GM18907 (cell line): ENCODE measurements around the gene FOXB1.
A peak's percentile ranks its signal among the peaks of the same experiment; 100 is the strongest.

Experiments
- ATAC-seq: cut with Tn5 transposase; IDR thresholded peaks from one replicate; pipeline ENCODE4 v1.9.1; 2021; ENCODE audit warnings: mild to moderate bottlenecking, moderate library complexity; ENCODE audit not compliant: unreplicated experiment

FOXB1 gene

DNA sequence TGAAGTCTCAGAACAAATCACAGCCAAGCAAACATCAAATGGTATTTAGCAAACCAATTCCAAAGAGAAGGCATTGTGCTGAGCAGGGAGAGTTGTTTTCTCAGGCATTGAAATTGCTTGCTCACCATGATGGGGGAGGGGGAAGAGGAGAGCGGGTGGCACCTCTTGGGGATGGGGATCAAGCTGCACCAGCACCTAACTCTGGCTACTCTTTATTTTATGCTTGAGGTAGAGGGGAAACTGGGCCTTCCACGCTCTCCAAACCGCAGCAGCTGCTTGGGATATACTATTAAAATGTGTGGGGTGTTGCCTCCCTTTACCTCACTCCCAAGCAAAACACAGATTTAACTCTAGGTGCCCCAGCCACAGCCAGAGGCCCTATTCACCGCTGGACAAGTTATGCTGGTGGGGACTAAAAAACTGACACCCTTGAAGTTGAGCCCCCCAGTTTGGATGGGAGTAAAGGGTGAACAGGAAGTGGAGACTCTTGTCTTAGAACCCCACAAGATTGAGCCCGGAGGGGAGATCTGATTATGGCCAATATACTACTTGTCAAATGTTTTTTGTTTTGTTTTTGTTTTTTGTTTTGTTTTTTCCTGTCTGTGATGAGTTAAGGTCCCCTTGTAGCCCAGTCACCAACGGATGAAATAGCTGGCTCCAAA lies 5.0 kb upstream of the FOXB1 start:
- no peak for ATAC-seq

DNA sequence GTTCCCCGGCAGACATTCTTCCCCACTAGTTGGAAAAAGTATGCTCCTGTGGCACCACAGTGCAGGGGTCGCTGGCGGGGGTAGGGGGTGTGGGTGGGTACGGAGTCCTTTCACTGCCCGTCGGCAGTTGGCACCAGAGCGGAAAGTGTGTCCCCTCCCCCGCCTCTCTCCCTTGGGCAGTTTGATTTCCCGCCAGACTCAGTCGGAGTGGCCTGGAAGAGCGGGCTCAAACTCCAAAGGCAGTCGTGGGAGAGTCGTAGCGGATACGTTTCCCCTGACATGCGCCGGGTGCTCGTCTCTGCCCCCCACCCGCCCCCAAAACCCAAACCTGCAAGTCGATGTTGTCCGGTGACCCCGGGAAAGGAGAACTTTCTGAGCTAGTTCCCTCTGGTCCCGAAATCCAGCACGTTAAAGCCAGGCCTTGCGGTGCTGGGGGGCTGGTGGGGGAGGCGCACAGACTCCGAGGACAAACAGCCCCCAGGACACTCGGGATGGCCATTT lies 4.4 kb upstream of the FOXB1 start:
- ATAC-seq = no peak

DNA sequence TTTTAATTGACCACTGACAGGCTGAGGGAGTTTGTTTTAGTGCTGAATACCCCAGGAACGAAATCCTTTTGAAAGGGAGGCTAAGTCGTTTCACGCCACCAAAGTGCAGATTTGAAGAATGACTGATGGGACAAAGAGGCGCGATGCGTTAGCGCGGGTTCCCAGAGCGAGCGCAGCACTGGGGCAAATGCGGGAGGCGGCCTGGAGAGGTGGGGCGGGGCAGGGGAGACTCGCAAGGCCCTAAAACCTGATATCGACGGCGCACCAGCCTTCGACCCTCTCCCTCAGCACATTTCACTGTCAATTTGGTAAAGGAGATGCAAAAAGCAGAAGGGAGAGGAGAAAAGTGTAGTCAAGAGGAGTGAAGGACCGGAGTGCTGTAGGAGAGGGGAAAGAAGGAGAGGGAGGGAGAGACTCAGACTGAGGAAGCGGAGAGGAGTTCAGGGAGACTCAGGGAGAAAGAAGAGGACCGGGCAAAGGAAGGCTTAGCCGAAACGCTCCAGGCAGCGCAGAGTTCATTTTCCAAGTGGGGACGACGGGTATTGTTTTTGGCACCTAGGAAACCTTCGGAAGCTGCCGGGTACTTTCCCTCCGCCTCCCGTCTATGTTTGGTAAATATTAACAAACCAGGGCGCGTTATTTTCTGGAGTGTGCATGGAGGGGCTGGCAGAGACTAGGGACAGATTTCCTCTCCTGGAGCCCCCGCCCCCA lies 3.8 kb upstream of the FOXB1 start:
- ATAC-seq = no peak

DNA sequence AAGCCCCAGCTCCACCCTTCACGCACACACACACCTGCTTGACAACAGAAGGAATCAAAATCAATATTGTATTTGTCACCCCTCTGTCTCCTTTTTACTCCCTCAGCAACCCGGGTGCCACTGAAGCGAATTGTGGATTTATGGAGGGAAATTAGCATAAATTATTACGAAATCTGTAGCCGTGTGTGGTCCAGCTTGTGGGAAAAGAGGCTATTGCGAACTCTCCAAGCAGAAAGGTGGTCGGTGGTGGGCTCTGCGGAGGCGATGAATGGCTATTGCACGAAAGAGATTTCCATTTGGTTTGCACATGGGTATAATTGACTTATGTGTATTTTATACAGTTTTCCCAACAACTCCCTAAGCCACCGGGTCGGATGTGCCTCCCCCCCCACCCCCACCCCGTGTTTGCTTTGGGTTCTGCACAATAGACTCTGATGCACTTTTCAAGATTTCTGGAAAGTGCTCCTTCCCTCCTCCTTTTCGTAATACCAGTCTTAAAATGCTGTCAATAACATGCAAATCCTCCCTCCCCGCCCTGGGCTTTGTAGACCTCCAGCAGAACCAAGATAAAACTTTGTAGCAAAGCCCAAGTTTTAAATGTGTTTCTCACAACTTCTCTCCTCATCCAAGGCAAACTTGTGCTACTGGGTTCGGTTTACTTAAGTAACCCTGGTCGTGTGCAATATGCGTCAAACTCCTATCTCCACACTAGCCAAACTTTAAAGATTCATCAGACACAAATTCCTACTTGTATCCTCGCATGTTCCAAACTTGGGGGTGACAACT lies 3.1 kb upstream of the FOXB1 start:
- no peak for ATAC-seq

DNA sequence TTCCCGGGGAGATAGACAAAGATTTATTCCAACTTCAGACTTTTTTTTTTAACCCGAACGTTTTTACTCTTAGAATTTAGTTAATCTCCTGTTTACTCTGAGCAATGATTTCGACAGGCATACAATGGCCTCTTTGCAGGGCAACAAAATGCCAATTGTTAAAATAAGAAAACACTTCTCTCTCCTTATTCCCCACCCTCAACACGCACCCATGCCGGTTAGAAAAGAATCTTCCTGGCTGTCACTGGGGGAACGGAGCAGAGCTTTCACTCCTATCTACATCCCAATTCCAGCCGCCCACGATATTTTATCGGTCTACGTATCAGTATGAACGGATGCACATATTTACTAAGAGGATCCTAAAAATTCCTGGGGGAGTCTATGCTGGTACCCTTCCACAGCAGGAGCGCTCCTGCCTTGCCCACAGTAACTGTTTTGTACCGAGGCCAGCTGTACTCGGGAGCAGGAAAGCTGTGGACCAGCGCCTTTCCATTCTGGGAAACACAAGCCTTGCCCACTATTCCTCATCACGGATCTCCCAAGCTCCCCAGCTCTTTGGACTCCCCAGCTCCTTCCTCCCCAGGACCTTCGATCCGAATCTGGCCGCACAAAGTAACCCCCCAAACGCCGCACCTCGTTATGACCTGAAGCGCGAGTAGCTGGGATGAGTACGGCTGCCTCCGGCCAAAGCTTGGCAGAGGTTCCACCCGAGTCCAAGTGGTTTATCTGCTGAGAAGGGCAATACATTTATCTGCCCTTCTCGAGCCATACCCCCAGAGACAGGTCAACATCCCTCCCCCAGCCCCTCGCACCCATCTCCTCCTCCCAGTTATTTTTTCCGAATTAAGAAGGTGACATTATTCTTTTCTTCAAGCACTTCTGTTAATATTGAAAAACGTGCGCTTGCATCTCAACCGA lies 2.2 kb upstream of the FOXB1 start:
- no peak for ATAC-seq

DNA sequence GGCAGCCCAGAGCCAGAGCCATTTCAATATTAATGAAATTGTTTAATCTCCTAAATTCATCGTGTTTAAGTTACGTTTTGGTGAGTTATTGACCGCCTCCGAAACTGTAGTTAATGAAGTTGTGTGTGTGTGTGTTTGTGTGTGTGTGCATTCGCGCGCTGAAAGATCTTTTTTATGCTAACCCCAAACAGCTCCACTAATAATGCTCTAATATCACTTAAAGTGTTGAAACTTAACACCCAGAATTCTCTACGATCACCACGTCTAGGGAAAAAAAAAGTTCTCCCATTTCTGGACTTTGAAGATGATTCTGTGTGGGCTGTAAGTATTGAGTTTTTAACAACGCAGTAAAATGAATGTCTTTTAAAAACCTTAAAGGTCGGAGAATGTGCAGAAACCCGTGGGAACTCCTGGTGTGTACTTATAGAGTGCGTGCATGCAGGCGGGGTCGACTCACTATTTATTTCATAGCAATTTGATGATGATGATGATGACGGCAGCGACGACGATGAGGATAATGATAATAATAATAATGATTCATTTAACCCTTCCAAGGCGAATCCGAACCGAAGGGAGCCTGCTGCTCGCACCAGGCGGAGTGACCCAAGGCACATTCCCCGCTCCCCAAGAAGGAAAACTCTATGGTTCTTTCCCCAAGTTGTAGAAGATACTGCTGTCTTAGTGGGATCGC lies 1.4 kb upstream of the FOXB1 start:
- ATAC-seq = no peak

DNA sequence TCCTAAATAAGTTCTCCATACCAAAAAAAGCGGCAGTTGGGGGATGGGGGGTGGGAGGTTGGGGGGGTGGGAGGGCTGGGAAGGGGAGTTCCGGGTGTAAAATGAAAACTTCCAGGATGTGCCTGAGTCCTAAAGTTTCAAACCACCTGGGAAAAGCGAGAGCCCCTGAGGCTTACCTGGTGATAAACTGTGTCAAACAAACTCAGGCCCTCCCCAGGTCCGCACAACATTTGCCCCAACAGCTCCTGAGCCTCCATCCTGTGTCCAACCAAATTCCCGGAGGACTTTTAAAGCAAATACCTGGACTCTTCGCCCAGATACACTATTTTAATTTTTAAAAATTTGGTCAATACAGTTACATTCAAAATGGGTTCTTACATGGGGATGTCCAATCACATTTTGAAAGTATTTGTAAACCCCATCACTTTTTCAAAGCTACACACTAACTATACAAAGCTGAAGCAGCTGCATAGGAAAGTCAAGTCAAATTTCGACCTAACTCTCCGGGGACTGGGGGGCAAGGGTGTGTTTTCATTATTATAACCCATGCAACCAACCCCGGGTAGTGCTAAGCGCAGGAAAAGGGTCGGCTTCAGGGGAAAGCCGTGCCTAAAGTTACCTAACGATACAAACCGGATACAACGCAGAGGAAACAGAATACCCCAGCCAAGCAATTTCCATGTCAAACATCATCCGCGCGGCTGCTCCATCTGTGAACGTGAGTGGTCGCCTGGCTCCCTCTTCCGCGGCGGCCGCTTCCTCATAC lies 685 bp upstream of the FOXB1 start:
- ATAC-seq = no peak

DNA sequence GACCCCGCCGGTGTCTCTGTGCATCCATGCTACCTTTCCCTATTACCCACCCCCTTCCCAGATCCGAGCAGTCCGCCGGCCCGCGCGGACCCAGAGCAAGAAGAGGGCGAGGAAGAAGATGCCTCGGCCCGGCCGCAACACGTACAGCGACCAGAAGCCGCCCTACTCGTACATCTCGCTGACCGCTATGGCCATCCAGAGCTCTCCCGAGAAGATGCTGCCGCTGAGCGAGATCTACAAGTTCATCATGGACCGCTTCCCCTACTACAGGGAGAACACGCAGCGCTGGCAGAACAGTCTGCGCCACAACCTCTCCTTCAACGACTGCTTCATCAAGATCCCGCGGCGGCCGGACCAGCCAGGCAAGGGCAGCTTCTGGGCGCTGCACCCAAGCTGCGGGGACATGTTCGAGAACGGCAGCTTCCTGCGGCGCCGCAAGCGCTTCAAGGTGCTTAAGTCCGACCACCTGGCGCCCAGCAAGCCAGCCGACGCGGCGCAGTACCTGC lies 788 bp downstream of the FOXB1 start:
- ATAC-seq = no peak

DNA sequence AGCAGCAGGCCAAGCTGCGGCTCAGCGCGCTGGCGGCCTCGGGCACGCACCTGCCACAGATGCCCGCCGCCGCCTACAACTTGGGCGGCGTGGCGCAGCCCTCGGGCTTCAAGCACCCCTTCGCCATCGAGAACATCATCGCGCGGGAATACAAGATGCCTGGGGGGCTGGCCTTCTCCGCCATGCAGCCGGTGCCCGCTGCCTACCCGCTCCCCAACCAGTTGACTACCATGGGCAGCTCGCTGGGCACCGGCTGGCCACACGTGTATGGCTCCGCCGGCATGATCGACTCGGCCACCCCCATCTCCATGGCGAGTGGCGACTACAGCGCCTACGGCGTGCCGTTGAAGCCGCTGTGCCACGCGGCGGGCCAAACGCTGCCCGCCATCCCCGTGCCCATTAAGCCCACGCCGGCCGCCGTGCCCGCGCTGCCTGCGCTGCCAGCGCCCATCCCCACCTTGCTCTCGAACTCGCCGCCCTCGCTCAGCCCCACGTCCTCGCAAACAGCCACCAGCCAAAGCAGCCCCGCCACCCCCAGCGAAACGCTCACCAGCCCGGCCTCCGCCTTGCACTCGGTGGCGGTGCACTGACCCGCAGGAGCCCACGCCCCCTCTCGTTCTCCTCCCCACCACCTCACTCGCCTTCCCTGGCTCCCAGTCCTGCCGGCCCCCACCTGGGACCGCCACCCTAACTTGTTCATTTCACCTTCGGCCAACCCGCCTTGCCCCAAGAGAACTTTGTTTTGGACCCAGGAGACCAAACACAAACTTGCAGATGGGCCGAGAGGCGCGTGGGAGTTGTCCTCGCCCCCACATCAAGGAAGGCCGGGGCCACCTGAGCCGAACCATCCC lies 1.5 kb downstream of the FOXB1 start:
- peak; percentile 13 for ATAC-seq

DNA sequence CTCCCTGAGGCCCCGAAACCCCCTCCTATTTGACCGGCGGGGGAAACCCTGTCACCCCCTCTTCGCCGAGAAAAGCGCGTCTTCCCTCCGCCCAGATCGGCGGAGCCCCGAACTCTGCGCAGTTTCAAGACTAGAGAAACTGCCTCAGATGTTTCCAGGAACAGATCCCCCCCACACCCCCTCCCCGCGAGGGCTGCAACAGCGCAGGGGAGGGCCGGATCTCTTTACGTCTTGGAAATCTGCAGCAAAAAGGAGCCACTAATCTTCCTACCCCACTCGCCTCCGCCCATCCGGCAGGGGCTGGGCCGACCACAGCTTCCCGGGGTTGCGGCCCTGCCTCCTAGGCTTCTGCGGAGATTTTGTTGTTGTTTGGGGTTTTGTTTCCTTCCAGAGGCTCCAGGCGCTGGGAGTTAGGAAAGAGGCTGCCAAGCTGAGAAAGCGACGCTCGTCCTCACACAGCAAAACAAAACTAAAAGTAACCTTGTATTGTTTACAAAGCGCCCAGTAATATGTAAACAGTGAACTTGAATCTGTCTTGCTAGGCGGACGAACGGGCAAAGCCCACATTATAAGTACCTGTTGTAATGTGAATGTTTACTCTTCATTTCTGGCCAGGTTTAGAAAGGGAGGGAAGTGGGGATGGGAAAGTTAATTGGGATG lies 2.2 kb downstream of the FOXB1 start:
- ATAC-seq = peak; percentile 64

DNA sequence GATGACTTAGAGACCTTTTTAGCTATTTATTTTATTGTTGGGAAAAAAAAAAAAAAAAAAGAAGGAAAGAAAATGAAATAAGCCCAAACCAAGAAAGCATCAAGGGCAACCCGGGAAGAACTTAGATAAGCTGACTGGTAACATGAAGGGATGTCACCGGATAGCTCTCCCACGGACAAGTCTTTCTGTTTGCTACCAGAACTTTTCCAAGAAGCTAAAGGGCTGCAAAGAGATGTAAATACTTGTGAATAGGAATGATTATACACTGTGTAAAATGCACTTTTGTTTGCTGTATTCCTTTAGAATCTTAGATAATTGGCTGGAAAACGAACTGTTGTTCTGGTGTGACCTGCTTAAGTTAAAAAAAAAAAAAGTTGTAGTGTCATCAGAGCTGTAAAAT lies 2.8 kb downstream of the FOXB1 start:
- no peak for ATAC-seq

DNA sequence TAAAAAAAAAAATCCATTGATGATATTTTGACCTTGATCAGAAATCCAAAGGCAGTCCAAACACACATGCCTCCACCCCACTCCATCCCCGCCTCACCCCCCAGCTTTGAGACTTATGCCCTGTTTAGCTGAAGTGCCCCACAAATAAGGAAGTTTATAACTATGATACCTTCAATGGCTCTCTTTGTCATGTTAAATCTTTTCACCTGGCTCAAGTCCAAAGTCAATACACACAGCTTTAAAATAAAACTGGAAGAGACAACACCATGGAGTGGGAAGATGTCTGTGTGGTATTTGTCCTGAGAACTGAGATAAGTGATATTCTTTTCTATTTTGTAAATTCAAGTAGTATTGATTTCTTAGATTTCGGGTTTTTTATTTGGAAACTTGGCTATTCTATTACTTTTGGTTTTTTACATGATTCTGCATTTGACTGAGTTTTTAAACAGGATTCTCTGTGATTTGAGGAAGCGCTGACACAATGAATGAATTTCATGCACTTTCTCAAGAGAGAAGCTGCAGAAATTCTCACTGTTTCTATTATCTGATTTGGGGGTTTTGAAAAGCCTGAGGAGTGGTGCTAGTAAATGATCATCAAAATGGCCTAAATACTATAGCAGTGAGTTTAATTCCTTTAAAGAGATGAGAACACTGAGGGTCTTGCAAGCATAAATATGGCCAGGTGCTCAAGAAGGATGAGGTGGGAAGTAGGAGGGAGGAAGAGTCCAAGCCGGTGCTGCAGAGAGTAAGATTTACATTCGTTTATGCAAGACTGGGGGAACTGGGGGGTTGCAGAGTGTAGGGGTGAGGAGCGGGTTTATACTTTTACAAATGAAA lies 5.2 kb downstream of the FOXB1 start:
- ATAC-seq = no peak

DNA sequence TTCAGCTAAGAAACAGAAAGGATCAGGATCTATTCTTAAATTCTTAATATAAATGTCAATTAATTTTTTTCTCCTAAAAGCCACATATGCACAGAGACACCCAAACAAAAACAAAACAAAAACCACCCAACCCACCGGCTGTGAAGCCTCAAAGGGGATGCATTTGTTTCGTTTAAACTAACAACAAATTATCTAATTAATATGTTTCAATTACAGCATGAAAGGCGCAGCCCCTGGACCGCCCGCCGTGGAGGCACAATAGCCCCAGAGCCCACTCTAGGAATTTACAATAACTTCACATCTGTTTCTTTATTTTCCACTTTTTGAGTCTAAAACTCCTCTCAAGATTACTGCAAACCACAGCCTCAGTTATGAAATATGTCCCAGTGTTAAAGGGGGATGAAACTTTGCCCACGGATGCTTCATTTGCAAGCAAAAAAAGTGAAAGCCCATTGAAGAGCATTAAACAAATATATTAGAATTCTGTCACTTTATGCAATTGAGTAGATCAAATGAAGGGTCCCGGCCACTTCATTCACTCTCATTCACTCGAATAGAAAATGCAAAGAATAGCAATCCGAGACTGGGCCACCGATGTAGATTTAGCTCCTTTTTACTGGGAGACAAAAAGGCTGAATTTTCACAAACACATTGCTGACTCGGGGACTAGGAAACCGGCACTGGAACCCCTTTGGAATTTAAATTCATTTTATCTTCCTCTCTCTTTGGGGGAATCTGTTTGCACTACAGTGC lies 6.0 kb downstream of the FOXB1 start:
- no peak for ATAC-seq

DNA sequence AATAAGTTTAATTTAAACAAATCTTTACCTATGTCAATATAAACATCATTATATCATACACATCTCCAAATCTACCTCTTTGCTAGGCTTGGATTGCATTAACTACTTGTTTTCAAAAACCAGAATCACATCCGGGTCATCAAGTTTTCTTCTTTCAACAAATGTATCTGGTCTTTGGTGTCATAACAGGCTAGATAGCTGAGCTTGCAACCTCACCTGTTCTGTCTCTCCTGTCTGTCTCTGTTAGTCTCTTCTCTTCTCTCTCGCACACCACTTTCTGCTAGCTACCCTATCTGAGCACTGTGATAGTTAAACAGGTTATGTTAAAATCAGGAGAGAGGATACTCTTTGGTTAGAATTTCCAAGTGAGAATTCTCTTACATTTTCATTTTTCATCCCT lies 6.7 kb downstream of the FOXB1 start:
- no peak for ATAC-seq

DNA sequence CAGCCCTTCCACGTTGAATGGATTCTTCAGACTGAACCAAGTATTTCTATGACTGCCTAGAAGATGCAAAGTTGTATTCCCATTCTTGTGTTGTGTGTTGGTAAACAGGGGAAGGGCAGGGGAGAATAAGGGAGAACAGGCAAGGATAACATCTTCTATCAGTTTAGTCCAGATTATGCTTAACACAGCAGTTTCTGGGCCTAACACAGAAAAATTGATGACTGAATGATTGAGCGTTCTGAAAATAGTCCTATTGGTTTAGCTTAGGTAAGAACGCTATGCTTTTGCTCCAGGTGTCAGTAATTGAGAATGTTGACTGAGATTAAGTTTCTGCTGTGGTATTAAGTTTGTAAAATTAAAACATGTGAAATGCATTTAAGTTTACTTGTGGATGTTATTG lies 8.6 kb downstream of the FOXB1 start:
- no peak for ATAC-seq
